GM23338 (cell line): ENCODE results near the gene SHISAL2A. TPM values are rescaled to one million over a fixed set of nuclear protein-coding genes. Genes with fewer than 3 reads are reported as not detected.

Experiments
- ATAC-seq: fragments of 200-7000 bp; cut with Tn5 transposase; 3 replicates; pipeline ENCODE4 v1.9.1; 2020
- DNase-seq: peaks from one replicate; pipeline ENCODE4 v3.0.0-alpha.2; 2015; ENCODE audit warnings: low spot score
- H2AFZ ChIP-seq: fragments of 200-600 bp; sonication (generic); 2 replicates; pipeline ENCODE4 v1.8.0; 2016; ENCODE audit warnings: antibody characterized with exemption, mild to moderate bottlenecking, moderate library complexity
- H3F3A ChIP-seq: fragments of 200-600 bp; sonication (generic); replicated peaks from 2 replicates; pipeline ENCODE4 v1.8.0; 2017; ENCODE audit warnings: antibody characterized with exemption, mixed run types, low read depth
- H3K27ac ChIP-seq: fragments of 200-600 bp; sonication (generic); 2 replicates; pipeline ENCODE4 v1.6.1; 2016; ENCODE audit warnings: low read depth
- H3K27me3 ChIP-seq: fragments of 200-600 bp; sonication (generic); 2 replicates; pipeline ENCODE4 v1.8.0; 2016; ENCODE audit warnings: mild to moderate bottlenecking, mixed run types, moderate library complexity; ENCODE audit not compliant: insufficient read depth
- H3K36me3 ChIP-seq: fragments of 200-600 bp; sonication (generic); 2 replicates; pipeline ENCODE4 v1.8.0; 2016; ENCODE audit warnings: mild to moderate bottlenecking; ENCODE audit not compliant: insufficient read depth
- H3K4me1 ChIP-seq: fragments of 200-600 bp; sonication (generic); 2 replicates; pipeline ENCODE4 v1.8.0; 2016; ENCODE audit warnings: mild to moderate bottlenecking, moderate library complexity; ENCODE audit not compliant: insufficient read depth
- H3K4me2 ChIP-seq: fragments of 200-600 bp; sonication (generic); 2 replicates; pipeline ENCODE4 v1.7.1; 2017; ENCODE audit warnings: mixed run types
- H3K4me3 ChIP-seq: fragments of 200-600 bp; sonication (generic); 2 replicates; pipeline ENCODE4 v1.6.1; 2016; ENCODE audit warnings: mixed run types
- H3K79me2 ChIP-seq: fragments of 200-600 bp; sonication (generic); replicated peaks from 2 replicates; pipeline ENCODE4 v1.8.0; 2017; ENCODE audit warnings: mild to moderate bottlenecking; ENCODE audit not compliant: insufficient read depth
- H3K9me2 ChIP-seq: fragments of 200-600 bp; sonication (generic); 2 replicates; pipeline ENCODE4 v1.8.0; 2017; ENCODE audit not compliant: insufficient read depth
- H4K20me1 ChIP-seq: fragments of 200-600 bp; sonication (generic); replicated peaks from 2 replicates; pipeline ENCODE4 v1.8.0; 2017; ENCODE audit warnings: mild to moderate bottlenecking; ENCODE audit not compliant: insufficient read depth
- H3K27ac Mint-ChIP-seq: 2 replicates; pipeline ENCODE4 v1.8.0; 2020; ENCODE audit warnings: inconsistent platforms, mild to moderate bottlenecking, moderate library complexity, mixed read lengths
- H3K27me3 Mint-ChIP-seq: 3 replicates; pipeline ENCODE4 v1.8.0; 2022; ENCODE audit warnings: low read depth, mild to moderate bottlenecking, moderate library complexity, mixed read lengths, inconsistent platforms; ENCODE audit not compliant: insufficient read depth, poor library complexity
- H3K36me3 Mint-ChIP-seq: 3 replicates; pipeline ENCODE4 v1.8.0; 2021; ENCODE audit warnings: low read depth, mild to moderate bottlenecking, inconsistent platforms, moderate library complexity, mixed read lengths
- H3K4me1 Mint-ChIP-seq: 3 replicates; pipeline ENCODE4 v1.8.0; 2020; ENCODE audit warnings: mild to moderate bottlenecking, inconsistent platforms, mixed read lengths
- H3K4me3 Mint-ChIP-seq: 3 replicates; pipeline ENCODE4 v1.8.0; 2021; ENCODE audit warnings: moderate library complexity, mild to moderate bottlenecking, inconsistent platforms, mixed read lengths
- H3K9me3 Mint-ChIP-seq: 3 replicates; pipeline ENCODE4 v1.8.0; 2020; ENCODE audit warnings: moderate library complexity, mild to moderate bottlenecking, inconsistent platforms, mixed read lengths
- CREB1 ChIP-seq: fragments of 250-450 bp; sonication (Bioruptor Pico); IDR thresholded peaks from 2 replicates; pipeline ENCODE4 v1.5.0; 2020; ENCODE audit warnings: low read depth, mild to moderate bottlenecking, moderate library complexity
- CTCF ChIP-seq, 2 experiments: fragments of 200-600 bp in 1 of 2; sonication (generic) in 1 of 2; conservative IDR thresholded peaks; 2 replicates each; pipeline versions ENCODE4 v1.5.1 to v1.6.1; 2016 to 2017; ENCODE audit warnings: antibody characterized with exemption in 2 of 2, low read depth in 2 of 2, mild to moderate bottlenecking in 2 of 2, moderate library complexity in 1 of 2
- ETS1 ChIP-seq: IDR thresholded peaks from 2 replicates; pipeline ENCODE4 v1.6.1; 2016; ENCODE audit warnings: antibody characterized with exemption
- EZH2 ChIP-seq: fragments of 200-600 bp; sonication (generic); IDR thresholded peaks from one replicate; pipeline ENCODE4 v1.8.0; 2017; ENCODE audit warnings: antibody characterized with exemption, mild to moderate bottlenecking, low read depth; ENCODE audit not compliant: unreplicated experiment
- EZH2phosphoT487 ChIP-seq: fragments of 200-600 bp; sonication (generic); IDR thresholded peaks from one replicate; pipeline ENCODE4 v1.8.1; 2018; ENCODE audit warnings: antibody characterized with exemption; ENCODE audit not compliant: unreplicated experiment
- JUNB ChIP-seq: IDR thresholded peaks from one replicate; pipeline ENCODE4 v1.6.1; 2016; ENCODE audit warnings: antibody characterized with exemption; ENCODE audit not compliant: unreplicated experiment
- NANOG ChIP-seq: IDR thresholded peaks from 2 replicates; pipeline ENCODE4 v1.6.1; 2016; ENCODE audit warnings: antibody characterized with exemption, borderline replicate concordance
- POLR2AphosphoS5 ChIP-seq: IDR thresholded peaks from 2 replicates; pipeline ENCODE4 v1.6.1; 2016; ENCODE audit warnings: antibody characterized with exemption, low read depth
- STAT1 ChIP-seq: IDR thresholded peaks from one replicate; pipeline ENCODE4 v1.6.1; 2016; ENCODE audit warnings: antibody characterized with exemption; ENCODE audit not compliant: unreplicated experiment
- ZNF114 ChIP-seq: fragments of 250-450 bp; sonication (Bioruptor Pico); IDR thresholded peaks from 2 replicates; pipeline ENCODE4 v1.5.0; 2020; ENCODE audit warnings: mild to moderate bottlenecking, moderate library complexity
- ZNF331 ChIP-seq: fragments of 250-450 bp; sonication (Bioruptor Pico); IDR thresholded peaks from 2 replicates; pipeline ENCODE4 v1.5.0; 2020; ENCODE audit warnings: low read depth, mild to moderate bottlenecking, moderate library complexity
- ZNF462 ChIP-seq: fragments of 250-450 bp; sonication (Bioruptor Pico); IDR thresholded peaks from 2 replicates; pipeline ENCODE4 v1.5.0; 2020; ENCODE audit warnings: mild to moderate bottlenecking, moderate library complexity
- polyA plus RNA-seq: library from polyadenylated mRNA; unstranded; fragments of >200 nt; fragmentation: Nextera tagmentation; extraction: Ambion mirVana; gene quantifications from 2 replicates; pipeline ENCODE4 v1.2.1, GENCODE V29; 2016
- total RNA-seq: library from RNA; depleted of rRNA; stranded (reverse); fragments of >200 nt; shearing (Covaris generic); gene quantifications from 2 replicates; pipeline ENCODE4 v1.2.3, GENCODE V29; 2014
- TF ChIP-seq, protein P1 (sequence below): IDR thresholded peaks from one replicate; pipeline ENCODE4 v1.6.1; 2018; ENCODE audit warnings: antibody characterized with exemption; ENCODE audit not compliant: unreplicated experiment

SHISAL2A gene
- total and polyA plus RNA-seq, 2 experiments from 2014 or later = 0.10 to 1.2 TPM

DNA sequence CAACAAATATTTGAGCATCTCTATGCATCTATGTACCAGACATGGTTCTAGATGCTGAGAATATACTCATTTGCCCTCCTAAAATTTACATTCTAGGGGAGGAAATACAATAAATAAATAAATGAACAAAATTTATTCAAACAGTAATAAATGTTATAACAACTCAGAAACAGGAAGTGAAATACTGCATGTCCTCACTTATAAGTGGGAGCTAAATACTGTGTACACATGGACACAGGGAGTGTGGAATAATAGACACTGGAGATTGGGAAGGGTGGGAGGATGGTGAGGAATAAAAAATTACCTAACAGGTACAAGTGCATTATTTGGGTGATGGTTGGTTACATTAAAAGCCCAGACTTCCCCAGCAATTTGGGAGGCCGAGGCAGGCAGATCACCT is 60.9 kb downstream of the SHISAL2A start:
- H2AFZ ChIP-seq = no peak overlapping the region
- no peak overlapping the region for H3K4me2 ChIP-seq
- Mint-ChIP-seq H3K27me3 (peaks cover 13% of the 10 kb centered on the region), H3K9me3 (peaks cover 11% of the 10 kb centered on the region; the same call in 2 of the 3 replicates), H3K4me3 (no peak overlapping the region), H3K27ac (no peak overlapping the region), H3K4me1 (peaks cover 10% of the 10 kb centered on the region; the same call in 1 of the 3 replicates), H3K36me3 (peaks cover 65% of the 10 kb centered on the region)
- ATAC-seq (no peak), DNase-seq (no peak)
- H3K27ac ChIP-seq = no peak overlapping the region
- H3K9me2 ChIP-seq = no peaks in the 10 kb centered on the region
- TF ChIP-seq JUNB = no peak
- TF ChIP-seq EZH2phosphoT487 = no peak
- TF ChIP-seq POLR2AphosphoS5 = no peak
- TF ChIP-seq ETS1 = no peak
- TF ChIP-seq ZNF114 (CRISPR knock-in tag) = no peak
- TF ChIP-seq ZNF462 (CRISPR knock-in tag) = no peak
- no peak for TF ChIP-seq STAT1
- no peak for TF ChIP-seq NANOG
- TF ChIP-seq ZNF331 (CRISPR knock-in tag) = no peak
- TF ChIP-seq CREB1 (CRISPR knock-in tag) = no peak
- TF ChIP-seq EZH2 = no peak
- no peak for TF ChIP-seq CTCF (conservative IDR thresholded peaks at IDR 0.05; ENCODE audit: low read depth in 2 of 2)
- TF ChIP-seq, protein P1, sequence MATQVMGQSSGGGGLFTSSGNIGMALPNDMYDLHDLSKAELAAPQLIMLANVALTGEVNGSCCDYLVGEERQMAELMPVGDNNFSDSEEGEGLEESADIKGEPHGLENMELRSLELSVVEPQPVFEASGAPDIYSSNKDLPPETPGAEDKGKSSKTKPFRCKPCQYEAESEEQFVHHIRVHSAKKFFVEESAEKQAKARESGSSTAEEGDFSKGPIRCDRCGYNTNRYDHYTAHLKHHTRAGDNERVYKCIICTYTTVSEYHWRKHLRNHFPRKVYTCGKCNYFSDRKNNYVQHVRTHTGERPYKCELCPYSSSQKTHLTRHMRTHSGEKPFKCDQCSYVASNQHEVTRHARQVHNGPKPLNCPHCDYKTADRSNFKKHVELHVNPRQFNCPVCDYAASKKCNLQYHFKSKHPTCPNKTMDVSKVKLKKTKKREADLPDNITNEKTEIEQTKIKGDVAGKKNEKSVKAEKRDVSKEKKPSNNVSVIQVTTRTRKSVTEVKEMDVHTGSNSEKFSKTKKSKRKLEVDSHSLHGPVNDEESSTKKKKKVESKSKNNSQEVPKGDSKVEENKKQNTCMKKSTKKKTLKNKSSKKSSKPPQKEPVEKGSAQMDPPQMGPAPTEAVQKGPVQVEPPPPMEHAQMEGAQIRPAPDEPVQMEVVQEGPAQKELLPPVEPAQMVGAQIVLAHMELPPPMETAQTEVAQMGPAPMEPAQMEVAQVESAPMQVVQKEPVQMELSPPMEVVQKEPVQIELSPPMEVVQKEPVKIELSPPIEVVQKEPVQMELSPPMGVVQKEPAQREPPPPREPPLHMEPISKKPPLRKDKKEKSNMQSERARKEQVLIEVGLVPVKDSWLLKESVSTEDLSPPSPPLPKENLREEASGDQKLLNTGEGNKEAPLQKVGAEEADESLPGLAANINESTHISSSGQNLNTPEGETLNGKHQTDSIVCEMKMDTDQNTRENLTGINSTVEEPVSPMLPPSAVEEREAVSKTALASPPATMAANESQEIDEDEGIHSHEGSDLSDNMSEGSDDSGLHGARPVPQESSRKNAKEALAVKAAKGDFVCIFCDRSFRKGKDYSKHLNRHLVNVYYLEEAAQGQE = no peak
- no peaks in the 10 kb centered on the region for H3K27me3 ChIP-seq
- no peak overlapping the region for H3K4me3 ChIP-seq
- H3K36me3 ChIP-seq = peaks cover 14% of the 10 kb centered on the region
- H3K4me1 ChIP-seq = peaks cover 14% of the 10 kb centered on the region
- peaks cover 56% of the 10 kb centered on the region for H3K79me2 ChIP-seq
- H4K20me1 ChIP-seq = peaks cover 27% of the 10 kb centered on the region
- H3F3A ChIP-seq = 0 out of 2 replicates have a peak, but pooled peaks cover 2% of the 10 kb centered on the region
